ENCODE measurements around the gene MPPED1.

The MPPED1 gene

DNA sequence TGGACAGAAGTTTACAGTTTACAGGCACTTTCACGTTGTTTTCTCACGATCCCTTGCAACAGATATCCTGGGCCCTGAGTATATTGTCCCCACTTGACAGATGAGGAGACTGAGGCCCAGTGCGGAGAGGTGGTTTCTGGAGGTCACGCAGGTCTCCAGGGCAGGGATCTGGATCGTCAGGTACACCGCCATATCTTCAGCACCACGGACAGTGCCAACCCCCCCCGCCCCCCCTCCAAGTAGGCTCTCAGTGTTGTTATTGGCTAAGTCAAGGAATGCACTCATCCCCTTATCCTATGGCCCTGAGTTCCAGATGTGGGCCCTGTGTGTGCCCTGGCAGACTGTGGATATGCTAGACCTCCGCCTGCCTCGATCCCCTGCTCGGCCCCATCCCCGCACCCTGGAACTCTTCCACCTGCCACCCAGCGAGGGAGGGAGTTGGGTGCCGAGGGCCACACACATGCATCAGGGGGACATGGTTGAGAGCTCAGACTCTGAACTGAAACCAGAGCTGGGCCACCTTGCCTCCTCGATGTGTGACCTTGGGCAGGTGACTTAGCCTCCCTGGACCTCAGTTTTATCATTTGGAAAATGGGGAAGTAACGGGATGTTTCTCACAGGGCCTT is 37.5 kb downstream of the MPPED1 start:
- H3K4me3 ChIP-seq: no peak overlapping the region
- H3K9ac ChIP-seq (ENCODE audit: insufficient read length): no peak overlapping the region
- no peaks in the 10 kb centered on the region for H3K36me3 ChIP-seq (ENCODE audit: insufficient read depth, low read length)
- no peak for DNase-seq (ENCODE audit: low read depth, low spot score)
- no peaks in the 10 kb centered on the region for H3K9me3 ChIP-seq (ENCODE audit: low read depth, low read length)
- TF ChIP-seq FOXP2 (optimal IDR thresholded peaks at IDR 0.05; ENCODE audit: control extremely low read depth, extremely low read length, insufficient read depth) (no peak), POLR2AphosphoS5 (IDR thresholded peaks at IDR 0.05; ENCODE audit: borderline replicate concordance, low read depth, low read length) (no peak), EZH2 (IDR thresholded peaks at IDR 0.05) (no peak)
- no peak overlapping the region for H3K27ac ChIP-seq

DNA sequence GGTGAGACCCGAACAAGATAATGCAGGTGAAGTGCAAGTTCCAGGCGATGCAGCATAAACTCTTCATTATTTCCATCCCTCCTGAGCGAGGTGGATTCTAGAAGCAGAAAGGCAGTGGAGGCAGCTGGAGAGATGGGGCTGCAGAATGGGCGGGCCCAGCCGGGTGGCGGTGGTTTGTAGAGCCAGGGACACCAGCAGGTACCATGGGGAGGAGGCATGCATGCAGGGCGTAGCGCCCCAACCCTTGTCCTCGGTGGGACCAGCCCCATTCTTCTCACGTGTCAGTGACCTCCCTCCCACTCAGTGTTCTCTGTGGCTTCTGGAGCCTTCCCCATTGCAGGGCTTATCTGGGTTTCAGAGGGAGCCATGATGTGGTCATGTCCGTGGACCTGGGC is 38.0 kb downstream of the MPPED1 start:
- H3K27ac ChIP-seq: no peak overlapping the region
- H3K4me3 ChIP-seq: no peak overlapping the region
- H3K9ac ChIP-seq (ENCODE audit: insufficient read length): no peak overlapping the region
- no peaks in the 10 kb centered on the region for H3K36me3 ChIP-seq (ENCODE audit: insufficient read depth, low read length)
- no peak for DNase-seq (ENCODE audit: low read depth, low spot score)
- no peaks in the 10 kb centered on the region for H3K9me3 ChIP-seq (ENCODE audit: low read depth, low read length)
- TF ChIP-seq POLR2AphosphoS5 (IDR thresholded peaks at IDR 0.05; ENCODE audit: borderline replicate concordance, low read depth, low read length): no peak
- TF ChIP-seq EZH2 (IDR thresholded peaks at IDR 0.05): no peak
- no peak for TF ChIP-seq FOXP2 (optimal IDR thresholded peaks at IDR 0.05; ENCODE audit: control extremely low read depth, extremely low read length, insufficient read depth)

DNA sequence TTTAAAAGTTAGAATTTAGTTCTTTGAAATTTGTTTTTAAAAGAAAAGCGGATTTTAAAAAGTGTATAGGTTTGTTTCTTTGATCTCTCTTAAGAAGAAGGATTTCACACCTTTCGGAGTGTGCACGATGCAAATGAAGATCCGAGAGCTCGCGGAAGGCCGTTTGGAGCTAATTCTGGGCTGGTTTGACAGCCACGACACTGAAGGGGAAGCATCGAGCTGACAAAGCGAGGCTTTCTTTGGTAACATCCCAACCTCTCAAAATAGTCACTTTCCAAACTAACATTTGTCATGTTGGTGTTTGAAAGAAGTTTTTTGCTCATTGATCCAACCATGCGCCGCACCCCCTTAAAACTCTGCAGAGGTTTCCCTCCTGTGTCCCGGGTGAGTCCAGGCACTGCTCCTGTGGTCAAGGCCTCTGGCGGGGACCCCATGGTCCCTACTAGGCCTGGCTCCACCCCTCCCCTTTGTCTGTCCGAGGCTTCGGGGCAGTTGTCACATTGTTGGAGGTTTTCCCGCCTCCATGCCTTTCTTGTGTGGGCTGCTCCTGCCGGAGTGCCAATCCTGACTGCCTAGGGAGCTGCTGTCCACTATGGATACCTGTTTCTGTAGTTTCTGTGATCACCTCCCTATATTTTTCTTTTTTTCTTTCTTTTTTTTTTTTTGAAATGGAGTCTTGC is 39.7 kb downstream of the MPPED1 start:
- Histone ChIP-seq H3K4me3 (no peak overlapping the region), H3K27ac (no peak overlapping the region), H3K9ac (ENCODE audit: insufficient read length) (no peak overlapping the region), H3K36me3 (ENCODE audit: insufficient read depth, low read length) (no peaks in the 10 kb centered on the region), H3K9me3 (ENCODE audit: low read depth, low read length) (no peaks in the 10 kb centered on the region)
- no peak for DNase-seq (ENCODE audit: low read depth, low spot score)
- no peak for TF ChIP-seq POLR2AphosphoS5 (IDR thresholded peaks at IDR 0.05; ENCODE audit: borderline replicate concordance, low read depth, low read length)
- TF ChIP-seq EZH2 (IDR thresholded peaks at IDR 0.05): no peak
- TF ChIP-seq FOXP2 (optimal IDR thresholded peaks at IDR 0.05; ENCODE audit: control extremely low read depth, extremely low read length, insufficient read depth): no peak

DNA sequence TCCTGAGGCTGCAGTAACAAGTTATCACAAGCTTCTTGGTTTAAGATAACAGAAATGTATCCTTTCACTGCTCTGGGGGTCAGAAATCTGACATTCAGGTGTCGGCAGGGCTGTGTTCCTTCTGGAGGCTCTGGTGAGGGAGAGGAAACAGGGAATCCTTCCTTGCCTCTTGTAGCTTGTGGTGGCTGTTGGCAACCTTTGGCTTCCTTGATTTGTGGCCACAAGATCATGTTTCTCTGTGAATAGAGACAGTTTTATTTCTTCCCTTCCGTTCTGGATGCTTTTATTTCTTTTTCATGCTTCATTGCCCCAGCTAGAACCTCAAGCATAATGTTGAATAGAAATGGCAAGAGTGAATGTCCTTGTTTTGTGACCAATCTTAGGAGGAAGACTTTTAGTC is 44.0 kb downstream of the MPPED1 start:
- no peak for TF ChIP-seq POLR2AphosphoS5 (IDR thresholded peaks at IDR 0.05; ENCODE audit: borderline replicate concordance, low read depth, low read length)
- TF ChIP-seq FOXP2 (optimal IDR thresholded peaks at IDR 0.05; ENCODE audit: control extremely low read depth, extremely low read length, insufficient read depth): no peak
- TF ChIP-seq EZH2 (IDR thresholded peaks at IDR 0.05): no peak
- Histone ChIP-seq H3K9me3 (ENCODE audit: low read depth, low read length) (no peaks in the 10 kb centered on the region), H3K27ac (no peak overlapping the region), H3K9ac (ENCODE audit: insufficient read length) (no peak overlapping the region), H3K4me3 (no peak overlapping the region), H3K36me3 (ENCODE audit: insufficient read depth, low read length) (no peaks in the 10 kb centered on the region)
- DNase-seq (ENCODE audit: low read depth, low spot score): no peak

DNA sequence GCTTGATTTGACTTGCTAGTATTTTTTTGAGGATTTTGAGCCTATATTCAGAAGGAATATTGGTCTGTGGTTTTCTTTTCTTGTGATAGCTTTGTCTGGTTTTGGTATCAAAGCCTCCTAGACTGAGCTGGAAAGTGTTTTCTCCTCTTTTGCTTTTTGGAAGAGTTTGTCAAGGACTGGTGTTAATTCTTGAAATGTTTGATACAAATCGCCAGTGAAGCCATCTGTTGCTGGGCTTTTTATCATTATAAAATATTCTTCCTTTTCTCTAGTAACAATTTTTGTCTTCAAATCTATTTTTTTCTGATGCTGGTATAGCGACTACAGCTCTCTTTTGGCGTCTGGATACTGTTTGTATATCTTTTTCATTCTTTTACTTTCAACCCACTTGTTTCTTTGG is 45.2 kb downstream of the MPPED1 start:
- Histone ChIP-seq H3K27ac (no peak overlapping the region), H3K9me3 (ENCODE audit: low read depth, low read length) (no peaks in the 10 kb centered on the region), H3K9ac (ENCODE audit: insufficient read length) (no peak overlapping the region), H3K4me3 (no peak overlapping the region), H3K36me3 (ENCODE audit: insufficient read depth, low read length) (no peaks in the 10 kb centered on the region)
- TF ChIP-seq FOXP2 (optimal IDR thresholded peaks at IDR 0.05; ENCODE audit: control extremely low read depth, extremely low read length, insufficient read depth): no peak
- TF ChIP-seq EZH2 (IDR thresholded peaks at IDR 0.05): no peak
- TF ChIP-seq POLR2AphosphoS5 (IDR thresholded peaks at IDR 0.05; ENCODE audit: borderline replicate concordance, low read depth, low read length): no peak
- DNase-seq (ENCODE audit: low read depth, low spot score): no peak

DNA sequence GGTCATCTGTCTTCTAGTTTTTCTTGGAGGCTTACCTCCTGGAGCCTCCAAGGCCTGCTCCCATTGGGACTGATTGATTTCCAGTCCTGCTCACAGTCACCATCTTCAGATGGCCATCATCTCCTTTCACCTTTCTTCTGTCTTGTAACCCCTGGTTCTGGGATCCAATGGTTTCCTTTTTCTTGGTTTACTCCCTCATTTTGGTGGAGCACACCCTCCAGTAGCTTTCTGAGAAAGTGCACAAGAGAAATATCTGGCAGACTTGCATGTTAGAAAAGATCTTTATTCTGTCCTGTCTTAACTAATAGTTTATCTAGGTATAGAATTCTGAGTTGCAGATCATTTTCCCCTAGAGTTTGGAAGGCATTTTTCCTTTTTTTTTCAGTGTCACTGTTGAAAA is 50.9 kb downstream of the MPPED1 start:
- Histone ChIP-seq H3K4me3 (no peak overlapping the region), H3K27ac (no peak overlapping the region), H3K9ac (ENCODE audit: insufficient read length) (no peak overlapping the region), H3K36me3 (ENCODE audit: insufficient read depth, low read length) (no peaks in the 10 kb centered on the region), H3K9me3 (ENCODE audit: low read depth, low read length) (no peaks in the 10 kb centered on the region)
- TF ChIP-seq POLR2AphosphoS5 (IDR thresholded peaks at IDR 0.05; ENCODE audit: borderline replicate concordance, low read depth, low read length) (no peak), EZH2 (IDR thresholded peaks at IDR 0.05) (no peak), FOXP2 (optimal IDR thresholded peaks at IDR 0.05; ENCODE audit: control extremely low read depth, extremely low read length, insufficient read depth) (no peak)
- DNase-seq (ENCODE audit: low read depth, low spot score): no peak

DNA sequence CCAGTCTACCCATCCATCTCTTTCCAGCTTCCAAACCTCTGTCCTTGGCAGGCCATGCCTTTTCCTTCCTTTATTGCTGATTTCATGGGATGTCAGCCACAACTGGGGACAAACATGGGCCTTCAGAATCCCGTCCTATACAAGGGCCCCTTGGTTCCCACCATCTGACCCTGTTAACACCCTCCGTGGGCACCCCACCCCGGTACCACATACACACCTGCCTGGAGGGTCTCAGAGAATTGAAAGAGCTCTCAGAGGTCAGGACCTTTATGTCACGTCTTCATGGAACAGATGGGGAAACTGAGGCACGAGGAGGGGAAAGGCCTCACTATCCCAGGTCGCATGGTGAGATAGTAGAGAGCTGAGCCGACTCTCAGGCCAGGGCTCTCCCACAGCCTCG is 53.0 kb downstream of the MPPED1 start:
- Histone ChIP-seq H3K4me3 (no peak overlapping the region), H3K9me3 (ENCODE audit: low read depth, low read length) (no peaks in the 10 kb centered on the region), H3K27ac (no peak overlapping the region), H3K36me3 (ENCODE audit: insufficient read depth, low read length) (no peaks in the 10 kb centered on the region), H3K9ac (ENCODE audit: insufficient read length) (no peak overlapping the region)
- no peak for DNase-seq (ENCODE audit: low read depth, low spot score)
- TF ChIP-seq POLR2AphosphoS5 (IDR thresholded peaks at IDR 0.05; ENCODE audit: borderline replicate concordance, low read depth, low read length) (no peak), FOXP2 (optimal IDR thresholded peaks at IDR 0.05; ENCODE audit: control extremely low read depth, extremely low read length, insufficient read depth) (no peak), EZH2 (IDR thresholded peaks at IDR 0.05) (no peak)

DNA sequence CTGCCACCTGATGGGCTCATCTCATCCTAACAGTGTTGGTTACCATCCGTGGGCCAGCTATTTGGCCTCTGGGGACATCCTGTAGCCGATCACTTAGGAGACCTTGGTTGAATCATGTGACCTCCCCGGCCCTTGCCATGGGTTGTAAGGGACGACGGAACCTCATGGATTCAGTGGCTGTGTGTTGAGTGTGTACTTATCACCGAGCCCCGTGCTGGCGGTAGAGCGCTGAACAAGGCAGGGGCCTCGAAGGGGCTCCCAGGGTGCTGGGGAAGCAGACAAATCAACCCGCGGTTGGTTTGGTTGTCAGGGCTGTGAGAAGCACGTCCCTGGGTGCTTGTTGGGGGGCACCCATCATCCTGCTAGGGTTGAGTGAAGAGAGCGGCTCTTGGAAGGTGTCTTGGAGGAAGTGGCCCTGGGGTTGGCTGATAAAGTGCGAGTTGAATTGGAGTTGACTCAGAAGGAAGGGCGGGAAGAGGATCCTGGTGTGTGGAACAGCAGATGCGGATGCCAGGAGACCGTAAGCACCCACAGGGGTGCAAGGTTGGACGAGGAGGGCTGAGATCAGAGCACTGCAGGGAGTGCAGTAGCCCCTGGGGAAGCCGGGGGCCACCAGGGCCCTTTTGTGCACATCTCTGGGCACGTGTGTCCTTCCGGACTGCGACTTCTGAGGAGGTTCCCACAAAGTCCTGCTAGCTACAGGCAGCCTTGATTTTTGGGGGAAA is 53.6 kb downstream of the MPPED1 start:
- TF ChIP-seq FOXP2 (optimal IDR thresholded peaks at IDR 0.05; ENCODE audit: control extremely low read depth, extremely low read length, insufficient read depth): no peak
- TF ChIP-seq POLR2AphosphoS5 (IDR thresholded peaks at IDR 0.05; ENCODE audit: borderline replicate concordance, low read depth, low read length): no peak
- no peak for TF ChIP-seq EZH2 (IDR thresholded peaks at IDR 0.05)
- no peak overlapping the region for H3K9ac ChIP-seq (ENCODE audit: insufficient read length)
- H3K36me3 ChIP-seq (ENCODE audit: insufficient read depth, low read length): no peaks in the 10 kb centered on the region

More for the DNA sequence above, 53.6 kb downstream of the MPPED1 start:
- Histone ChIP-seq H3K27ac (no peak overlapping the region), H3K4me3 (no peak overlapping the region), H3K9me3 (ENCODE audit: low read depth, low read length) (no peaks in the 10 kb centered on the region)
- no peak for DNase-seq (ENCODE audit: low read depth, low spot score)
